Left lung (tissue), 10 donors: ENCODE measurements around the gene ATP5ME. TPM values are rescaled to one million over a fixed set of nuclear protein-coding genes. Genes with fewer than 3 reads are reported as not detected.

ENCODE experiments used
- ATAC-seq: fragments of 200-7000 bp; cut with Tn5 transposase; one replicate; pipeline ENCODE4 v1.9.1; 2020; ENCODE audit warnings: moderate library complexity
- DNase-seq, 4 donors: peaks; one replicate each; pipeline ENCODE4 v3.0.0-alpha.2; 2013 to 2020
- H3K27ac ChIP-seq, 2 donors: fragments of 200-600 bp; sonication (generic) in 1 of 2; one replicate each; pipeline versions ENCODE4 v1.5.0 to v1.8.0; 2020 to 2021
- H3K27me3 ChIP-seq, 2 donors: fragments of 200-600 bp; sonication (generic) in 1 of 2; one replicate each; pipeline versions ENCODE4 v1.5.0 to v1.8.0; 2020 to 2021
- H3K36me3 ChIP-seq, 2 donors: fragments of 200-600 bp; sonication (generic) in 1 of 2; one replicate each; pipeline versions ENCODE4 v1.5.0 to v1.8.0; 2020 to 2021
- H3K4me1 ChIP-seq, 2 donors: fragments of 200-600 bp; one replicate each; pipeline ENCODE4 v1.8.0; 2021
- H3K4me3 ChIP-seq, 2 donors: fragments of 200-600 bp; sonication (generic) in 1 of 2; one replicate each; pipeline versions ENCODE4 v1.5.0 to v1.8.0; 2020 to 2021; ENCODE audit warnings: mild to moderate bottlenecking in 1 of 2
- H3K9me3 ChIP-seq, 2 donors: fragments of 200-600 bp; sonication (generic) in 1 of 2; one replicate each; pipeline versions ENCODE4 v1.5.0 to v1.8.0; 2020 to 2021
- intact Hi-C, 2 donors: fragments of 100-400 bp; cut with DNase I; formaldehyde crosslinking; loops; one replicate each; pipeline versions ENCODE4 v1.11.2 to v1.14.2; 2022
- polyA plus RNA-seq, 6 donors: library from polyadenylated mRNA; unstranded; fragments of 120-200 nt; gene quantifications; one replicate each; pipeline ENCODE4 v1.2.1, GENCODE V29; 2013; ENCODE audit not compliant: insufficient read length in 6 of 6
- total RNA-seq, 2 donors: library from RNA; stranded (reverse); fragmentation: NEBNext Ultra II Directional; extraction: Animal tissue kit (Norgen Biotek cat#: 25700); gene quantifications; one replicate each; pipeline ENCODE4 v1.2.1, GENCODE V29; 2021
- TF ChIP-seq, protein P1 (sequence below), 2 donors: fragments of 200-600 bp; sonication (generic) in 1 of 2; IDR thresholded peaks; one replicate each; pipeline versions ENCODE4 v1.5.0 to v1.8.0; 2021; ENCODE audit warnings: antibody characterized with exemption in 2 of 2
- donor health status: DM: no; HTN: yes; CAD: no.
- donor health status: DM: no; HTN: no; CAD: no.

ATP5ME gene
- total and polyA plus RNA-seq, 8 donors: 162 to 245 (median 189) TPM

DNA sequence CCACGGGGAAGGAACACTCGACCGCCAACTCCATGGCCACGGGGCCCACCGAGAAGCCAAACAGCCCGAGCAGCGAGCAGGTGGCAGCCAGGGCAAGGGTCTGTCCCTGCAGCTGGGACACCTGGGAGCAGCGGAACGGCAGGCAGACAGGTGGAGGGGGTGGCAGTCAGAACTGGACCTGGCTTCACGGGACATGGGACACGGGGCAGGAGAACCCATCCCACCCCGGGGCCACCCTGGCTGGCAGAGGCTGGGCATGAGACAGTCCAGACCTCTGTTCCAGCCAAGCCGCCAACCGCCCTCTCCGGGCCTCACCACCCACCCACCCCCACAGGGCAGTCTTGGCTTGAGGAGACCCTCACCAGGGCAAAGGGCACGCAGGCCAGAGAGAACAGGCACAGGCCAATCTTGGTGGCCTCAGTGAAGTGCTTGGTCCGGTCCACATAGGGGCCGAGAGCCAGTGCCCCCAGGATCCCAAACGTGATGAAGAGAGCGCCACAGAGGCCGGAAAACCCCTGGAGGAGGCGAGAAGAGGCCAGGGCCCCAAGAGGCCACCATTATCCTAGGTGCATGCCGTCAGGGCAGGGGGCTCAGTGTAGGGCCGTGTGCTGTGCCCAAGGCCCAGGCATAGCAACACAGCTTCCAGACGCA is 9.3 kb upstream of the ATP5ME start:
- H3K4me1 ChIP-seq: peaks cover 22 to 43% of the 10 kb centered on the region in 2 donors
- no peaks in the 10 kb centered on the region for H3K9me3 ChIP-seq
- peaks cover 0 to under 1% of the 10 kb centered on the region in 2 donors for H3K27me3 ChIP-seq
- no peak overlapping the region for H3K27ac ChIP-seq
- TF ChIP-seq, protein P1, sequence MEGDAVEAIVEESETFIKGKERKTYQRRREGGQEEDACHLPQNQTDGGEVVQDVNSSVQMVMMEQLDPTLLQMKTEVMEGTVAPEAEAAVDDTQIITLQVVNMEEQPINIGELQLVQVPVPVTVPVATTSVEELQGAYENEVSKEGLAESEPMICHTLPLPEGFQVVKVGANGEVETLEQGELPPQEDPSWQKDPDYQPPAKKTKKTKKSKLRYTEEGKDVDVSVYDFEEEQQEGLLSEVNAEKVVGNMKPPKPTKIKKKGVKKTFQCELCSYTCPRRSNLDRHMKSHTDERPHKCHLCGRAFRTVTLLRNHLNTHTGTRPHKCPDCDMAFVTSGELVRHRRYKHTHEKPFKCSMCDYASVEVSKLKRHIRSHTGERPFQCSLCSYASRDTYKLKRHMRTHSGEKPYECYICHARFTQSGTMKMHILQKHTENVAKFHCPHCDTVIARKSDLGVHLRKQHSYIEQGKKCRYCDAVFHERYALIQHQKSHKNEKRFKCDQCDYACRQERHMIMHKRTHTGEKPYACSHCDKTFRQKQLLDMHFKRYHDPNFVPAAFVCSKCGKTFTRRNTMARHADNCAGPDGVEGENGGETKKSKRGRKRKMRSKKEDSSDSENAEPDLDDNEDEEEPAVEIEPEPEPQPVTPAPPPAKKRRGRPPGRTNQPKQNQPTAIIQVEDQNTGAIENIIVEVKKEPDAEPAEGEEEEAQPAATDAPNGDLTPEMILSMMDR (IDR thresholded peaks at IDR 0.05): no peak
- peak in 1 of 4 donors; percentile 65 for DNase-seq
- ATAC-seq: no peak
- no peak overlapping the region for H3K4me3 ChIP-seq
- peaks cover 0 to 5% of the 10 kb centered on the region in 2 donors for H3K36me3 ChIP-seq
- intact Hi-C loops: no loop called here

DNA sequence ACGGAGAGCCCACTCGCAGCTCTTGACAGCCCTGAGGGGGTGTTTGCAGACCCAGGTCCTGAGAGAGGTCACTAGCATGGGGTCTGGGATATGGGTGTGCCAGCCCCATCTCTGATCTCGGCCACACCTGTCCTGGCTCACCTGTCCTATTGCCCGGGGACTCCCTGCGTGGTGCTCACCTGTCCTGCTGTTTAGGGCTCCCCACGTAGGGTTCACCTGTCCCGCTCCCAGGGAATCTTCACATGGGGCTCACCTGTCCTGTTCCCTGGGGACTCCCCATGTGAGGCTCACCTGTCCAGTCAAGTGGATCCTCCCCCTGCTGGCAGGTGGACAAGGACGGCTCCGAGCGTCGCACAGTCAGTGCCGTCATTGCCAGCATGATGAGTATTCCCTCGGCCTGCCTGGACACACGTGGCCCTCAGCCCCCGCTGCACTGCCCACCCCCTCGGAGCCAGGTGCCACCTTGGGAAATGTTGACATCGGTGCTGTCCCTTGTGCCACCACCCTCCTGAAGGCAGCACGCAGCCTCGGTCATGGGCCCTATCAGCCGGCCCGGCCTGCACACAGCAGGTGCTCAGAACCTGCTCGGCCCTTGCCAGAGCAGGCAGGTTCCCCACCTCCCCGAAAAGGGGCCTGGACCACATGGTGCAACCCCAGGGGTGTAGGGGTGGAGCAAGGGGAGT is 8.6 kb upstream of the ATP5ME start:
- Histone ChIP-seq H3K27ac (no peak overlapping the region), H3K27me3 (no peaks in the 10 kb centered on the region), H3K4me3 (no peak overlapping the region), H3K36me3 (peaks cover 0 to 5% of the 10 kb centered on the region in 2 donors), H3K9me3 (no peaks in the 10 kb centered on the region), H3K4me1 (peaks cover 17 to 36% of the 10 kb centered on the region in 2 donors)
- DNase-seq (peak in 1 of 4 donors; percentile 73), ATAC-seq (no peak)
- intact Hi-C loops: no loop called here
- TF ChIP-seq, protein P1 (IDR thresholded peaks at IDR 0.05): no peak

DNA sequence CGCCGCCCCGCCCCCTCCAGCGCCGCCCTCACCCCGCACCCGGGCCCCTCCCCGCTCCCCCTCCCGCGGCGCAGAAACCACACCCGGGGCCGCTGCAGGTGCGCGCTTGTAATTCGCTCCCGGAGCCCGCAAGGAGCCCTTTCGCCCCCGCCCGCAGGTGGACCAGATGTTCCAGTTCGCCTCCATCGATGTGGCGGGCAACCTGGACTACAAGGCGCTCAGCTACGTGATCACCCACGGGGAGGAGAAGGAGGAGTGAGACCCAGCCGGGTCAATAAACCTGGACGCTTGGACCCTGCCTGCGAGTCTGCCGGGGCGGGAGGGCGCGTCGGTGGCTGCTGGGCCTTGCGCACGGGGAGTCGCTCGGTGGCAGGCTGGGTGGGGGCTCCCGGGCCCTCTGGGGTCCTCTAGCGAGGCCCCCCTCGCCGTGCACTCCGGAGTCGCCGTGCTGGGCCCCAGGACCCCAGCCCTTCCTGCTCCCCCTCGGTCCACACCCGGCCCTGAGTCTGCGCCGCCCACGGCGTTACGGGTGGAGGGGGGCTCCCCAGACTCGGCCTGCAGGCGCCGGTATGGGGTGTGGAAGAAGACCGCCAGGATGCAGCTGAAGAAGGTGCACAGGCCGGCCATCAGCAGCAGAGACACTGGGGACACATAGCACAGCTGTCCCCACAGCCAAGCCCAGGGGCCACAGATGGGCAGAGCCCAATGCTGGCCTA is 7.8 kb upstream of the ATP5ME start:
- DNase-seq (peak in 1 of 4 donors; percentile 88), ATAC-seq (peak; percentile 4)
- Histone ChIP-seq H3K27ac (no peak overlapping the region), H3K9me3 (no peaks in the 10 kb centered on the region), H3K4me1 (peaks cover 10 to 28% of the 10 kb centered on the region in 2 donors), H3K36me3 (peaks cover 0 to 5% of the 10 kb centered on the region in 2 donors), H3K4me3 (no peak overlapping the region), H3K27me3 (no peaks in the 10 kb centered on the region)
- intact Hi-C loops: no loop called here
- TF ChIP-seq, protein P1 (IDR thresholded peaks at IDR 0.05): no peak

DNA sequence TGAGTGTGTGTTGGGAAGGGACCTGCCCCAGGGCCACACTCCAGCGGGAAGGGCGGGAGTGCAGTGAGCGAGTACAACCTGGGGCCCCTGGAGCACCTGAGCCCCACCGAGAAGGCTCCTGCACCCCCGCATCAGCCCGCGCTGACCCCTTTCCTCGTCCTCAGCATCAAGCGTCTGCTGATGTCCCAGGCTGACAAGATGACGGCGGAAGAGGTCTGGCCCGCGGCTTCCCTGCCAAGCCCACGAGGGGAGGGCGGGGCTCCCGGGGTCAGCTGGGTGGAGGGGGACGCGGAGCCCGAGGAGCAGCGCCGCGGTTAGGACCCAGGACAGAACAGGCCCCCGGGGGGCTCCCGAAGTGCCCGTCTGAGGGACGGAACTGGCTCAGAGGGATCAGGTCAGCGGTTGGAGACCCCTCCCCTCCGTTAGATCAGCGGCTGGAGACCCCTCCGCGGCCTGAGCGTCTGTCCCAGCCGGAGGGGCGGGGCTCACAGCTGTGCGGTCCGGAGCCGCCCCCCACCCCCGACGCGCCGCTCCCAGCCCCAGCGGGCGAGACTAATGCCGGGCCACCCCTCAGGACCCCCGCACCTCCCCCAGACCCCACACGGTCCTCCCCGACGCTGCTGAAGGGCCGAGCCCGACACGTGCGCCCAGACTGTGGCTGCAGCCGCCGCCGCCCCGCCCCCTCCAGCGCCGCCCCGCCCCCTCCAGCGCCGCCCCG is 7.0 kb upstream of the ATP5ME start:
- H3K4me3 ChIP-seq: peak overlapping the region; percentile 27 to 48
- H3K27me3 ChIP-seq: no peaks in the 10 kb centered on the region
- intact Hi-C loops: no loop called here
- H3K36me3 ChIP-seq: peaks cover 0 to 5% of the 10 kb centered on the region in 2 donors
- H3K27ac ChIP-seq: peak overlapping the region in 1 of 2 donors; percentile 33
- TF ChIP-seq, protein P1 (IDR thresholded peaks at IDR 0.05): no peak
- DNase-seq (peak in 3 of 4 donors; percentile 62 to 89 (median 69)), ATAC-seq (peak; percentile 43)
- peaks cover 7 to 25% of the 10 kb centered on the region in 2 donors for H3K4me1 ChIP-seq
- H3K9me3 ChIP-seq: no peaks in the 10 kb centered on the region
